Testis (tissue), 2 donors: ENCODE data around the gene KRT36.

ENCODE experiments used
- CTCF ChIP-seq, 3 experiments: fragments of 450-650 bp in 2 of 3; fragments of 200-600 bp in 1 of 3; sonication (generic) in 1 of 3; IDR thresholded peaks; one replicate each; pipeline ENCODE4 v1.5.1; 2016 to 2019; ENCODE audit warnings: antibody characterized with exemption in 3 of 3, mild to moderate bottlenecking in 2 of 3, moderate library complexity in 1 of 3
- POLR2A ChIP-seq: fragments of 450-650 bp; IDR thresholded peaks from one replicate; pipeline ENCODE4 v1.6.1; 2017; ENCODE audit warnings: antibody characterized with exemption, mild to moderate bottlenecking, moderate library complexity

GRCh38 chr17:41516830-41517283 is 27.1 kb upstream of the KRT36 start:
- no peak for TF ChIP-seq CTCF (IDR thresholded peaks at IDR 0.05)
- no peak for TF ChIP-seq POLR2A
